IMR-90 (cell line): ENCODE measurements around the gene DNAH17. TPM values are rescaled to one million over a fixed set of nuclear protein-coding genes. Genes with fewer than 3 reads are reported as not detected.
A peak's percentile ranks its signal among the peaks of the same experiment; 100 is the strongest.

Experiments used
- ATAC-seq: fragments of 200-7000 bp; cut with Tn5 transposase; 2 replicates; pipeline ENCODE4 v1.9.1; 2020; ENCODE audit warnings: low read depth, mild to moderate bottlenecking, moderate library complexity
- BruUV-seq: library from RNA; stranded (reverse); fragments of 400-500 nt; replicated peaks from 2 replicates; lab custom pipeline; 2021; lab: Mats Ljungman, UMichigan
- CTCF ChIA-PET: fragments of 300-600 bp; formaldehyde crosslinking; extraction: SDS; loops from one replicate; lab custom pipeline; 2021; ENCODE audit warnings: antibody characterized with exemption; lab: Yijun Ruan, JAX
- POLR2A ChIA-PET: fragments of 300-600 bp; sonication (Branson Sonifier 250); formaldehyde crosslinking; loops from one replicate; lab custom pipeline; 2022; ENCODE audit warnings: antibody characterized with exemption; ENCODE audit not compliant: unreplicated experiment; lab: Charles Lee
- DNase-seq: peaks from one replicate; pipeline ENCODE4 v3.0.0; 2013
- H2AFZ ChIP-seq: replicated peaks from 2 replicates; pipeline ENCODE3; 2013; ENCODE audit warnings: low read length, mild to moderate bottlenecking; ENCODE audit not compliant: poor library complexity
- H2AK5ac ChIP-seq: 2 replicates; pipeline ENCODE4 v1.6.1; 2013; ENCODE audit warnings: low read depth, low read length, inconsistent platforms
- H2AK9ac ChIP-seq: replicated peaks from 2 replicates; pipeline ENCODE3; 2013; ENCODE audit warnings: mild to moderate bottlenecking, low read depth, low read length, moderate library complexity; ENCODE audit not compliant: poor library complexity
- H2BK120ac ChIP-seq: 2 replicates; pipeline ENCODE4 v1.6.1; 2013; ENCODE audit warnings: low read depth, low read length, inconsistent platforms
- H2BK15ac ChIP-seq: 3 replicates; pipeline ENCODE4 v1.6.1; 2013; ENCODE audit warnings: low read depth, low read length, inconsistent platforms
- H2BK20ac ChIP-seq: 2 replicates; pipeline ENCODE4 v1.6.1; 2013; ENCODE audit warnings: low read depth, mild to moderate bottlenecking, inconsistent platforms, low read length, moderate library complexity
- H2BK5ac ChIP-seq: 2 replicates; pipeline ENCODE4 v1.6.1; 2013; ENCODE audit warnings: mild to moderate bottlenecking, low read depth, low read length, inconsistent platforms; ENCODE audit not compliant: poor library complexity, severe bottlenecking
- H3K14ac ChIP-seq: replicated peaks from 2 replicates; pipeline ENCODE4 v1.6.1; 2013; ENCODE audit warnings: low read depth, low read length, inconsistent platforms
- H3K18ac ChIP-seq: 2 replicates; pipeline ENCODE4 v1.6.1; 2013; ENCODE audit warnings: low read depth, low read length, control low read depth
- H3K23ac ChIP-seq: 2 replicates; pipeline ENCODE4 v1.6.1; 2013; ENCODE audit warnings: low read depth, low read length, inconsistent platforms
- H3K27ac ChIP-seq: 2 replicates; pipeline ENCODE4 v1.5.1; 2013; ENCODE audit warnings: mild to moderate bottlenecking, control low read depth, low read length; ENCODE audit not compliant: insufficient read depth
- H3K27me3 ChIP-seq: 2 replicates; pipeline ENCODE4 v1.6.1; 2013; ENCODE audit warnings: low read length; ENCODE audit not compliant: control insufficient read depth, insufficient read depth
- H3K36me3 ChIP-seq: 2 replicates; pipeline ENCODE4 v1.6.1; 2013; ENCODE audit warnings: low read length, mixed read lengths; ENCODE audit not compliant: control insufficient read depth, insufficient read depth
- H3K4ac ChIP-seq: 2 replicates; pipeline ENCODE4 v1.6.1; 2013; ENCODE audit warnings: low read depth, low read length, inconsistent platforms
- H3K4me1 ChIP-seq: 2 replicates; pipeline ENCODE4 v1.6.1; 2013; ENCODE audit warnings: low read length, mixed read lengths; ENCODE audit not compliant: control insufficient read depth, insufficient read depth
- H3K4me2 ChIP-seq: 2 replicates; pipeline ENCODE4 v1.6.1; 2013; ENCODE audit warnings: low read depth, mild to moderate bottlenecking, control low read depth, low read length, moderate library complexity
- H3K4me3 ChIP-seq: 2 replicates; pipeline ENCODE4 v1.5.1; 2013; ENCODE audit warnings: low read depth, mild to moderate bottlenecking, control low read depth, low read length, moderate library complexity; ENCODE audit not compliant: insufficient read depth
- H3K56ac ChIP-seq: 2 replicates; pipeline ENCODE4 v1.6.1; 2013; ENCODE audit warnings: low read length, inconsistent platforms; ENCODE audit not compliant: insufficient read depth; ENCODE audit errors: extremely low read depth
- H3K79me1 ChIP-seq, 2 experiments: 2 replicates each; pipeline ENCODE4 v1.6.1; 2013; ENCODE audit warnings: low read length in 2 of 2, inconsistent platforms in 1 of 2, low read depth in 1 of 2
- H3K9ac ChIP-seq: 2 replicates; pipeline ENCODE4 v1.6.1; 2013; ENCODE audit warnings: low read depth, low read length, control low read depth
- H3K9me1 ChIP-seq: 2 replicates; pipeline ENCODE4 v1.6.1; 2013; ENCODE audit warnings: low read length, inconsistent platforms; ENCODE audit not compliant: insufficient read depth
- H3K9me3 ChIP-seq: 2 replicates; pipeline ENCODE4 v1.6.1; 2013; ENCODE audit warnings: low read length; ENCODE audit not compliant: control insufficient read depth, insufficient read depth
- H4K20me1 ChIP-seq: 2 replicates; pipeline ENCODE4 v1.6.1; 2013; ENCODE audit warnings: low read length, inconsistent platforms; ENCODE audit not compliant: insufficient read depth
- H4K5ac ChIP-seq: 2 replicates; pipeline ENCODE4 v1.6.1; 2013; ENCODE audit warnings: mild to moderate bottlenecking, low read depth, low read length, control low read depth
- H4K8ac ChIP-seq, 2 experiments: 2 replicates each; pipeline ENCODE4 v1.6.1; 2013; ENCODE audit warnings: low read depth in 2 of 2, low read length in 2 of 2, control low read depth in 1 of 2, inconsistent platforms in 1 of 2
- H4K91ac ChIP-seq: 2 replicates; pipeline ENCODE4 v1.6.1; 2013; ENCODE audit warnings: low read depth, low read length, inconsistent platforms; ENCODE audit not compliant: insufficient read depth
- CEBPB ChIP-seq: IDR thresholded peaks from 2 replicates; pipeline ENCODE4 v1.6.1; 2012; ENCODE audit warnings: low read depth, low read length, improper control_type of control experiment
- CHD1 ChIP-seq: IDR thresholded peaks from 2 replicates; pipeline ENCODE4 v1.6.1; 2012; ENCODE audit warnings: low read depth, low read length, improper control_type of control experiment
- FOS ChIP-seq: fragments of 150-350 bp; IDR thresholded peaks from 2 replicates; pipeline ENCODE4 v1.6.1; 2016; ENCODE audit warnings: low read depth, low read length
- MAFK ChIP-seq: IDR thresholded peaks from 2 replicates; pipeline ENCODE4 v1.6.1; 2012; ENCODE audit warnings: low read depth, low read length, improper control_type of control experiment
- POLR2A ChIP-seq: IDR thresholded peaks from 2 replicates; pipeline ENCODE4 v1.6.1; 2012; ENCODE audit warnings: mild to moderate bottlenecking, low read depth, low read length
- RFX5 ChIP-seq: IDR thresholded peaks from 2 replicates; pipeline ENCODE4 v1.8.0; 2012; ENCODE audit warnings: low read depth, mild to moderate bottlenecking, low read length, moderate library complexity
- SMC3 ChIP-seq: fragments of 150-350 bp; IDR thresholded peaks from 2 replicates; pipeline ENCODE4 v1.6.1; 2016; ENCODE audit warnings: low read depth, mild to moderate bottlenecking, antibody characterized with exemption, low read length, moderate library complexity
- USF2 ChIP-seq: fragments of 150-350 bp; IDR thresholded peaks from 2 replicates; pipeline ENCODE4 v1.6.1; 2017; ENCODE audit warnings: mild to moderate bottlenecking, antibody characterized with exemption, low read length, low read depth
- WGBS, 2 experiments: methylation state at CpG; one replicate each; pipeline versions ENCODE4 v1.1.5 to v1.1.7; 2013; ENCODE audit warnings: missing lambda C conversion rate in 2 of 2; ENCODE audit not compliant: insufficient read length in 1 of 2; ENCODE audit errors: extremely low coverage in 2 of 2; 5-methylcytosine and 5-hydroxymethylcytosine counted together
- dilution Hi-C: fragments of 300-500 bp; cut with HindIII; formaldehyde crosslinking; loops from one replicate; pipeline ENCODE4 v1.14.3; 2018; ENCODE audit warnings: low sequenced_read_pairs; ENCODE audit not compliant: unreplicated experiment
- in situ Hi-C: fragments of 300-500 bp; cut with MboI; formaldehyde crosslinking; loops from 3 replicates; pipeline ENCODE4 v1.14.3; 2019; ENCODE audit warnings: low sequenced_read_pairs, inconsistent platforms, mixed read lengths
- intact Hi-C: fragments of 100-400 bp; cut with micrococcal nuclease; formaldehyde crosslinking; loops from 2 replicates; pipeline ENCODE4 v1.10.0; 2022
- polyA plus RNA-seq, 3 experiments: library from polyadenylated mRNA; depleted of rRNA; stranded (reverse); fragments of >200 nt; gene quantifications; 2 replicates each; pipeline ENCODE4 v1.2.3, GENCODE V29; 2012; ENCODE audit warnings: low replicate concordance in 1 of 3
- total RNA-seq: library from RNA; depleted of rRNA; stranded (reverse); fragments of >200 nt; gene quantifications from 2 replicates; pipeline ENCODE4 v1.2.3, GENCODE V29; 2012

DNAH17 gene
- total and polyA plus RNA-seq, 2 of the 4 experiments (the other 2 are of a cell fraction) = not detected

- no peak overlapping the region for H3K56ac ChIP-seq
- H4K5ac ChIP-seq = no peak overlapping the region
- no peak overlapping the region for H3K4ac ChIP-seq
- no peak overlapping the region for H2BK20ac ChIP-seq
- no peak overlapping the region for H3K27ac ChIP-seq
- H3K9ac ChIP-seq = no peak overlapping the region
- H3K23ac ChIP-seq = no peak overlapping the region
- TF ChIP-seq RFX5 (no peak), POLR2A (no peak), USF2 (no peak), CHD1 (no peak), FOS (no peak), CEBPB (no peak), SMC3 (no peak), MAFK (no peak)
- dilution Hi-C loops = no loop called here
- no peak overlapping the region for H3K18ac ChIP-seq
- H2BK5ac ChIP-seq = no peak overlapping the region
- H3K4me2 ChIP-seq = no peak overlapping the region
- no peak overlapping the region for H4K91ac ChIP-seq
- no peak overlapping the region for H2BK120ac ChIP-seq
- no peak overlapping the region for H2AFZ ChIP-seq
- H3K4me1 ChIP-seq = peaks cover 8% of the 10 kb centered on the region
- POLR2A ChIA-PET = no interaction called here
- no peak overlapping the region for H2AK5ac ChIP-seq
- CTCF ChIA-PET = no interaction called here
- no peak overlapping the region for H3K14ac ChIP-seq
- intact Hi-C loops = no loop called here
- DNase-seq (no peak), ATAC-seq (no peak)
- no peak overlapping the region for H3K4me3 ChIP-seq
- H3K9me1 ChIP-seq = peaks cover 9% of the 10 kb centered on the region
- 61% methylated on average over 4 of the region's 6 CpGs; no CpG with 5 or more reads in 1 of the 2 experiments for WGBS, 2 experiments
- in situ Hi-C loops = loop anchor here (25.0 kb wide), 1 partner anchor 483 kb away; no protein-coding TSS in a partner anchor
- H4K20me1 ChIP-seq = no peaks in the 10 kb centered on the region
- H2BK15ac ChIP-seq = no peak overlapping the region
- H4K8ac ChIP-seq = no peak overlapping the region
- peak overlapping the region; percentile 29 for H2AK9ac ChIP-seq
- H3K36me3 ChIP-seq = no peaks in the 10 kb centered on the region
- H3K79me1 ChIP-seq = no peaks in the 10 kb centered on the region
- no TSS peak for BruUV-seq
- H3K27me3 ChIP-seq = peaks cover 17% of the 10 kb centered on the region
- no peaks in the 10 kb centered on the region for H3K9me3 ChIP-seq
Observed at GRCh38 chr17:78478757-78479297, 98.4 kb downstream of the DNAH17 start.
